Activated gamma-delta T cell (primary cell): ENCODE measurements around the gene FOXO6.

ENCODE experiments used
- DNase-seq: peaks from one replicate; lab custom pipeline; 2025; lab: John Stamatoyannopoulos, UW

Gene FOXO6

DNA sequence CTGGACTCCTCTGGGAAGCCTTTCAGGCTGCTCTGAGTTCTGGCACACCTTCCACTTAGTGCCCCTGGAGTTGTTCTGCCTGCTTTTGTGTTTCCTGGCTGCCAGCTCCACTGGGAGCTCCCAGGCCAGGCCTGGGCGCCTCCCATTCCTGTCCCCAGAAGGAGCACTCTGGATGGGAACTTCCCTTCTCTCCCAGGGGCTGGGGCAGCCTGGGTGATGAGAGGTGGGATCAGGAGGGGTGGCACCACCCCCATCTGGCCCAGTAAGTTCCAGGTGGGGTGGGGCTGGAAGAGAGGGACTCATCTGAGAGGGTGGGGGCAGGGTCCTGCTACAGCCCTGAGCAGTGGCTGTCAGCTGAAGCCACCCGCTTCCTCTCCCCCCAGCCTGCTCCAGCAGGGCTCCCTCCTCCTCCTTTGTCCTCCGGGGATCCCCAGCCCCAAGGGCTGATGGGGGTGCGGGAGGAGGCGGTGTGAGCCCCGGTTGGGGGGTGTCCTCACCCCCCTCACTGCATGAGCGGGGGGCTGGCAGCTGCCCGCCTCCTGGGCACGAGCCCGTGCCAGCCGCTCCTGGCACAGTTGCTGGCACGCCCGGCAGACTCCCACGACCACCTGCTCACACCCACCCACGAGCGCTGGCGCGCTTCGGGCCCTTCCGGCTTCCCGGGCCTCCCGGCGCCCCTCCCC lies 4.7 kb downstream of the FOXO6 start:
- no peak for DNase-seq

DNA sequence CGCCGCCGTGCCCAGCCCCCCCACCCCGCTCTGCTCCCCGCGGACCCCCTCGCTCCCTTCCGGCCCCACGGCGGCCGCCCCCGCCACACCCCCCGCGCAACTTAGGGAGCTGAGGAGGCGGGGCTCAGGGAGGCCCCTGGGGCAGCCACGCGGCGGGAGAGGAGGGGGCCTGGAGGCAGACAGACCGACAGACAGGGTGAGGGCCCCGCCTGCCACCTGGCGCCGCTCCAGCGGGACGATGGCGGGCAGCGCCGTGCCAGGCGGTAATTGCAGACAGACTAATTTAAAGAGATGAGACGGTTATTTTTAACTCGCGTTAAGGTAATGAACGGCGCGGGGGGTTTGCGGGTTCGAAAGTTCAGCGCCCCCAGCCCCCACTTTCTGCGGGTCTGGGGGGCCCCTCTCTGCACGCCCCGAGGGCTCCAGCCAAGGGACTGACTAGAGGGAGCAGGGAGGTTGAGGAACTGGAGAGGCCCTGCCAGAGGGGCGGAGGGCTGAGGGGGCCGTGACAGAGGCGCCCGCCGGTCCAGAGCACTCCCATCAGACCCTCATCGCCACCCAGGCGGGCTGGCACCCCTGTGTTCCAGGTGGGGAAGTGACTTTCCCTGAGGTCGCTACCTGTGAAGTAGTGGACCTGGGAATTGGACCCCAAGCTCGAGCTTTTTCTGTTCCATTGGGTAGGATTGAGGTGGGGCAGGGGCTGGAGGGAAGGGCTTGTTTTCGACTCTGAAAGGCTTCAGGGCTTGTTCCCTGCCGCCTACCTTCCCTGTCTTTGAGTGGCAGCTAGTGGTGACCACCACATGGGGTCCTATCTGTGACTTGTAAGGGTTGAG lies 5.4 kb downstream of the FOXO6 start:
- DNase-seq: peak; percentile 37

DNA sequence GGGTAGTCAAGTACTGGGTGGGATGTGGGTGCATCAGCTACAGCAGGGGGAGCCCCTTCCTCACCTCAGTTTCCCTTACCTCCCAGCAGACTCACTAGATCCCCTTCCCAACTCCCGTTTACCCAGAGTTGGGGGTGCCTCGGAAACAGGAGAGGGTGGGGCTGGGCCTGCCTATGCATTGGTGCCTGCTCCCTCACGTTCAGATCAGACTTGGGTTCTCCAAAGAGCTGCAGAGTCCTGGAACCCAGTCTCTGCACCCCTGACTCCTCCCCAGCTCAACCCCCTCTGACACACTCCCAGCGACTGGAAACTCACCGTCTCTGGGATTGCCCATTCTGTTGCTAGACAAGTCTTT lies 6.0 kb downstream of the FOXO6 start:
- DNase-seq: no peak

DNA sequence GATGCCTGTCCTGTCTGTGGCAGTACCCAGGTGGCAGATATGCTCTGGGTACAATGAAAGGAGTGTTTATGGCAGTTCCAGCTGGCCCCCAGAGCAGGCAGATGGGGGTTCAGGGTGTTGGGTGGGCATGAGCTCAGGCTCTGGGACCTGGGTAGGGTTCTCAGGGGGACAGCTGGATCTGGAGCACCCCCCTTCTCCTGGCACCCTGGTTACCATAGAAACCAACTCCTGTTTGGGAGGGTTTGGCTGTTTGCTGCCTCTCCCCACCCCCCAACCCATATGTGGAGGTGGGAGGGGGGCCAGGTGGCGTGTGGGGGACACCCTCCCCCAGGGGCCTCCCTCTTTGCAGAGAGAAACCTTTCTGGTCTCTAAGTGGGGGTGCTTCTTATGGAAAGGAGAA lies 7.1 kb downstream of the FOXO6 start:
- DNase-seq: no peak

DNA sequence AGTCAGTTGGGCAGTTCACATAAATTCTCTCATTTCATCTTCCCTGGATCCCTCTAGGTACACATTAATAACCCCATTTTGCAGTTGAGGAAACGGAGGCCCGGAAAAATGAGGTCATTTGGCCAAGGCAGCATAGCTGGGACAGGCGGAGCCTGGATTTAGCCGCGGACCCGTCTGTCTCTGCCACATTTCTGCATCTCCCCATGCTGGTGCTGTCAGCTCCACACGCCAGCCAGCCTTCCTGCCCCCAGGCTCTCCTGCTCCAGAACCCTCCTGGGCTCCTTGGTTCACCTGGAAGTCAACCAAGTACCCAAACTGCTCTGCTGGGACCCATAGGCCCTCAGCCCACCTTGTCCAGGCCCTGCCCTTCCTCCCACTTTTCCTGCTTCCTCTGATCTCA lies 7.6 kb downstream of the FOXO6 start:
- DNase-seq: no peak

DNA sequence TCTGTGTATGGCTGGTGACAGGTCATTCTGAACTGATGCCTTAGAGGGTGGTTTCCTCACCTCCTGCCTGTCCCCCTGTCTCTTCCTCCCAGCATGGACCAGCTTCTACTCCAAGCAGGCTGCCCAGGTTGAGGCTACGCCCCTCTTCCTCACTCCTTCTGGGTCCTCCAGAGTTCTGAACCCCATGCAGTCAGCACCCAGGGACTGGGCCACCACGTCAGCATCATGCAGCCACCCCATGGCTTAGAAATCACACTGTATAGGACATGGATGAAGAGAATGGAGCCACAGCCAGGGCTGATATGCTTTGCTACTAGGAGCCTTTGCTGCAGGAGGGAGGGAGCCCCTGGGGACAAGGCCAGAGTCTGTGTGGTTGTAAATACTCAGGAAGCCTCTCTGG lies 8.3 kb downstream of the FOXO6 start:
- no peak for DNase-seq

DNA sequence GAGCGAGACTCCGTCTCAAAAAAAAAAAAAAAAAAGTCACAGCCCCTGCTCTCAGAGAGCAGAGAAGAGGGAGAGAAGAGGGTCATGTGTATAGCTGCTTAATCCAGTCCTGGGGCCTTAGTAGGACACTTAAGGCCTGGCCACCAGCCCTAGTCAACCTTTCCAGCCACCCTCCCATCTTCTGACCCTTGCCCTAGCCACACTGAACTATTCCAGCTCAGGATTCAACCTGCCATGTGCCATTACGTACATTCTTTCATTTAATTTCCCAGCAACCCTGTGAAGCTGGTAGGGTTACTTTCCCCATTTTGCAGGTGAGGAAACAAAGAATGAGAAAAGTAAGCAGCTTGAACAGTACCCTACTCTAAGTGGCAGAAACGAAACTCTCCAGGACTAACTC lies 9.0 kb downstream of the FOXO6 start:
- no peak for DNase-seq

DNA sequence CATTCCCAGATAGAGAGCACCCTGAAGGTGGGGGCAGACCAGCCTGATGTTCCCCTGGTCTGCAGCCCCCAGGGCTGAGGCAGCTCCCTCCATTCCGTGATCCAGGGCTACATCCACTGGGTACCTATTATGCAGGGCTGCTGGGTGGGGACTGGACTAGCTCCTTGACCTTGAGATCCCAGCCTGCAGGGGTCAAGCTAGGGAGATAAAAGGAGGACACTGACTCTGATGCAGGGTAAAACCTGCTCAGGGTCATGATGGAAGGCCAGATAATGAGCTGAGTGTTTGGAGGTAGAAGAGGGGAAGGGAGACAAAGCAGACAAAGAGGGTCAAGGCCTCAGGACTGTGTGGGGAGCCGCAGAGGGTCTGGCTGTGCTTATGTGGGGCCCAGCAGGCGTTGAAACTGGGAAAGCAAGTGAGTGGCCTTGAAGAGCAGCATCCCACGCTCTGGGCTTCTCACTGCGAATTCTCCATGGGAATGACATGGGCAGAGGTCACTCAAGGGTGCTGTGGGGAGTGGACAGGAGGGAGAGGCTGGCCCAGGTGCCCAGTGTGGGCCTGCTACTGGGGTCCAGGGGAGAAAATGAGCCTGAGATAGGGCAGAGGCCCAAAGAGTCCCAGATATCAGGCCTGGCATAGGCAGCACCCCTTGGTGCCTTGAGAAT lies 9.7 kb downstream of the FOXO6 start:
- DNase-seq: no peak

DNA sequence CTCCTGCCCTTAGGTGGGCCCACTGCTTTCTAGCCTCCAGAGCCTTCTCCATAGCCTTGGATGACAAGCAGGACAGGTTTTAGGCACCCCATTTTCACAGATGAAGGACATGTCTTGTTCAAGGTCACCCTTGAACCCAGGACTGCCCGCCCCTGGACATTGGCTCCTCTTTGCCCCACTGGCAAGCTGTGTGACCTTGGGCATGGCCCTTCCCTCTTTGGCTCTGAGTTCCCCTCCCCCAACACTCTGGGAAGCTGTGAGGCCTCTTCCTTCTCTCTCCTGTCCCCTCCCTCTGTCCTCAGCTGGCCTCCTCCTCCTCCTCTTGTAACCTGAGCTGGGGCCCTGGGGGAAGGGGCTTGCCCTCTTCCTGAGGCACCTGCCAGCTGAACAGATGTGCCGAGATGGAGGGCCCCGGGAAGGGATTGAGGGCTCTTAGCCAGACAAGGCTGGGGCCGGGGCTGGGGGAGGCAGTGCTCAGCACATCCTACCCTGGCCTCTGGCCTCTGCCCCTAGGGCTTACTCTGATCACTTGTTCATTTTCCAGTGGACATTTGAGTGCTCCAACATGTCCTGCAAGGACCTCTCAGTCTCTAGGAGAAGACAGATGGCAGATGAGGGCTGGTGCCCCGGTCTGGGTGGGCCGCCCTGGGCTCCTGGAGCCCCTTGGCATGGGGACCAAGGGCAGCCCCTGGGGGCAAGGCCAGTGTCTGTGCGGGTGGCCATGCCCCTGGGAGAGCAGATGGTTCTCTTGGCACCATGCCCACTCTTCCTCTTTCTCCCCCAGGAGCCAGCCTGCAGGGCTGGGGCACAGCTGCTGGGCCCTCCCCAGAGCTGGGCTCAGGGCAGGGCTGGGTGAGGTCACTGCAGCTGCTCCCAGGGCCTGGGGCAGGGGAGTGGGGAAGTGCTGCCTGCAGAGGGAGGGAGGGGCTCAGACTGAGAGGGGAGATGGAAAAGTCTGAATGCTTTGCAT lies 10.7 kb downstream of the FOXO6 start:
- DNase-seq: no peak

DNA sequence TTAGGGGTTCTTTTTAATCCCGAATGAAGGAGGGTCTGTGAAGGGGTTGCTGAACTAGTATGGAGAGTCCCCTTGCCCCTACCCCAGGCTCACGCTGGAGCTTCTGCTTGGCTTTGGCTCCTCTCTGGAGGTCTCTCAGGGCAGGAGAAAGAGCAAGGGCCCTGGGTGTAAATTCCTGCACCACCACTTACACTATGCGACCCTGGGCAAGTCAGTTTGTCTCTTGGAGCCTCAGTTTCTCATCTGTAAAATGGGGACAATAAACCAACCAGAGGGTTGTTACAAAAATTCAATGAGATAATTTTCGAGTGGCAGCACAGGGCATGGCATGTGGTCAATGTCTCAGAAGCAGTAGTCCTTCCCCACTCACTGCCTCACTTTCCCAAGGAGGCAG lies 11.4 kb downstream of the FOXO6 start:
- DNase-seq: no peak

DNA sequence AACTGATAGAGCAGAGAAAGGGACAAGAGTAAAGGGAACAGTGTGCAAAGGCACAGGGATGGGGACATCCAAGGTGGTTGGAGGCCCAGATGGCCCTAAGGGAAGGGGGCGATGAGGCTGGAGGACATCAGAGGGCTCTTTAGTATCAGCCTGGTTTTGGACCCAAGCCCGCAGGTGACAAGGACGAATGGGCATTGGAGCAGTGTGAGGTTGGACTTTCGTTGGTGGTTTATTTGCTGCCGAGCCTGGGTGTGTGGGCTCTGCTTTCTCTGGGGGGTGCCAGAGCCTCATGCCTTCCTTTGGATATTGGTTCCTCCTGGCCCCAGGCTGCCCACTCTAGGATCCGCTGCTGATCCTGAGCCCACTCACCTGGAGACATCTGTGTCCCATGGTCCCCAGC lies 12.1 kb downstream of the FOXO6 start:
- DNase-seq: no peak

DNA sequence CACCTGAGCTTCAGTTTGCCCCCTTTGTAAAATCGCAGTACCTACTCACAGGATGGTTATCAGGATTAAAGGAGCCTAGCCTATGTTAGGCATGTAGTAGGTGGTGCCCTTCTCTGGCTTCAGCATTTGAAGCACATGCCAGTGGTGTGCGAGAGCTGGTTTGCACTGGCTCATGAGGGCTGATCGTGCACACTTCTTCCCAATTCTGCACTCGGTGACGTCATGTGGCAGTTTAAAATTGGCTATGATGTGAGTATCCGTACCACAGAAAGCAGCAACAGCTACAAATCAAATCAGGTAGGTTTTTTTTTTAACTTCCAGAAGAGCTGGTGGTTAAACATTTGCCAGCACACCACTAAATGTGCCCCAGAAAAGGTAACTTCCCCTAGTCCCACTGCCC lies 13.5 kb downstream of the FOXO6 start:
- DNase-seq: no peak

DNA sequence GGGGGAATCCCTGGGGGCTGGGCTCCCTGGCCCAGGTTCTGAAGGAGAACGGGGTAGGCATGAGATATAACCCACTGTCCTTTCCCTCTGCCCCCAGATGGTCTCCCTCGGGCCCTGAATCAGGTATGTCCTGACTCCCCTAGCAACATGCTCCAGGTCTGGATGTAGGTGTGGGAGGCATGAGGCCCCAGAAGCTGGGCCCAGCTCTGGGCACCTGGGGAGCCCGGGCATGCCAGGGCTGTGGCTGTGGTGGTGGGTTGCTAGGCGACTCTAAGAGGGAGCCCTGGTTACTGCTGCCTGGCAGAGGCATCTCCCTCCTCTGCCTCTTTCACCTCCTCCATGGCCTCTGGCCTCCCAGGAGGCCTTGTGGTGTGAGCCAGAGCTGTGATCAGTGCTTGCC lies 16.2 kb downstream of the FOXO6 start:
- DNase-seq: no peak

DNA sequence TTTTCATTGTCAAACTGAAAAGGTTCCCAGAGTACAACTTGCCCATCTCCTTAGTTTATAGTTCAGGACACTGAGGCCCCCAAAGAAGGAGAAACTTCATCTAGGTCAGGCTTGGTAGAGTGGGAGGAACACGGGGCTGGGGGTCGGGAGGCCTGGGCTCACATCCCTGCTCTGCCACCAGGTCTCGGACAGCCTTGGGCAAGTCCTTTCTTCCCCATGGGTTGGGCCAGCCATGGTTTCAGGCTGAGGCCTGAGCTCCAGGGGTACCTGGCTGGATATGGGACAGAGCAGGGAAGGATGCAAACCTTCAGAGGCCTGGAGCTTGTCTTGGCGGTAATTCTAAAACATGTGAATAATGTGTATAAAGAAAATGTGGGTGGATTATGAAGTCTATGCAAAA lies 17.0 kb downstream of the FOXO6 start:
- DNase-seq: no peak

DNA sequence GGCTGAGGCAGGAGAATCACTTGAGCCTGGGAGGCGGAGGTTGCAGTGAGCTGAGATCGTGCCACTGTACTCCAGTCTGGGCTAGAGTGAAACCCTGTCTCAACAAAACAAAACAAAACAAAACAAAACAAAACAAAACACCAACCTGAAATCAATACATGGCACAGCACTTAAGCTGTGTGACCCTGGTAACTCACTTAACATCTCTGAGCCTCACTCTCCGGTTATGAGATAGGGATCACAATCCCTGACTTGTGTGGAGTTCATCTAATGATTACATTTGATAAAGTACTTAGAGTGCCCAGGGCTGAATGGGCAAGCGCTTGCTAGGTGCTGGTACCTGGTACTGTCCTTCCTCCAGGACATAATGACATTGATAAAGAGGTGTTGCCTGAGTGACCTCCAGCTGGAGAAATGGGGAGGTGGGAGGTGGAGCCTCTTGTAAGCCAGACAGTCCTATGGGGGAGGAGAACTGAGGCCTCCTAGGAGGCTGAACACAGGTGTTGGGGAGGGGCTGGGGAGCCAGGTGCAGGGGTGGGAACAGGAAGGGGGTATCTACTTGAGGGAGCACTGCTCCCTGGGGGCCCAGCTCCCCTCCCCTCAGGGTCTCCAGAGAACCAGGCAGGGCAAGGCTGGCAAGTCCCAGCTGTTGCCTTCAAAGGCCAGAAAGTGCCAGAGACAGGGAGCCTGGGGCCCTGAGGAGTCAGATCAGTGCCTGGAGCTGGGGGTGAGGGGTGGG lies 17.9 kb downstream of the FOXO6 start:
- DNase-seq: no peak

DNA sequence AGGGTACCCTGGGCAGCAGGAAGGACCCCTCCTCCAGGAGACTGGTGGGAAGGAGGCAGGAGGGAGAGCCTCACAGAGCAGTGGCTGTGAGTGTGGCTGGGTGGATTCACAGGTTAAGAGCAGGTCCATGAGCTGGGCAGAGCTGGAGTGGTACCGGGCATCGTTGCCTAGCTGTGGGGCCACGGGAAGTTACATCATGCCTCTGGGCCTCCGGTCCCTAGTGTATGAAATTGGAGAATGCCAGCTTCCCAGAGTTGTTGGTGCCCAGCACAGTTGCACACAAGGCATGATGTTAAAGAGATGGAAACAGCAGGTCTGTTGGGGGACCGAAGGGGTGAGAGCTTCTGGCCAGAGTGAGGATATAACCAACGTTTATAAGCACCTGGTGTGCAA lies 18.5 kb downstream of the FOXO6 start:
- no peak for DNase-seq

DNA sequence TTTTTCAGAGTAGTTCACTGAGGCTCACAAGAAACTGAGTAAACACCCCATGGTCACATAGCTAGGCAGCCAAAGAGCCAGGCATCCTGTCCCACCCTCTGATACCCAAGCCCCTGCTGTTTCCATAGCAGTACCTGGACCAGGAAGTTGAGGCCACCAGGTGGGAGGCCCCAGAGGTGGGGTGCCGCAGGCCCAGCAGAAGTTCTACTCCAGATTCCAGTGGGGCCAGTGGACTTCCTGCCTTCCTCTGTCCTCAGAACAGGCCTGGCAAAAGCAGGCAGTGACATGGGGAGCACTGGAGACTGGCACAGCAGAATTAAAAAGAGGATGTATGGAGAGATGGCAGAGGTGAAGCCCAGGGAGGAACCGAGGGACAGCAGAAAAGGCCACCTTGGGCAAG lies 19.0 kb downstream of the FOXO6 start:
- no peak for DNase-seq

DNA sequence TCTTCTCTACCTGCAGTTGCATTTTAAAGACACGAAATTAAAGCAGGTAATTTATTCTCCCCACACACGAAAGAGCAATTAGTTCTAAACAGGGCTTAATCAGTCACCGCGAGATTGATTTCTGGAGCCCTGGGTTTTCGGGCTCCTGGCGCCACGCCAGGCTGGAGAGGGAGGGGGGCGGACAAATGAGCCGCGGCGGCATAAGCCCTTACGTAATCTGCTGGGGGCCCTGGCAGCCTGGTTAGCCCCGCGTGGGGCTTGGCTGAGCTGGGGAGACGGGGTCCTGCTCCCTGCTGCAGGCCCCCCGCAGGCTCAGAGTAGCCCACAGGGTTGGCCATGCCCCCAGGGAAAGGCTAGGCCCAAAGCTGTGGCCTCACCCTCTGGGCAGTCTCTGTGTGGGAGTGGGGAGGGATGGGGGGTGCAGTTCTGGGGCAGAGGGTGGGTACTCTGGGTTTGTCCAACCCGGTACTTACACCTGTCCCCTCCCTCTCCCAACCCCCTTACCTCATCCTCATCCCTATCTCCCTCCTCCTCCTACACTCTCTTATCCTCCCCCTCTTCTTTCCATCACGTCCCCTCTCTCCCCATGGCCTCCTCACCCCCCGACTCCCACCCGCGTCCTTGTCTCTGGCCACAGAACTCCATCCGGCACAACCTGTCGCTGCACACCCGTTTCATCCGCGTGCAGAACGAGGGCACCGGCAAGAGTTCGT lies 19.9 kb downstream of the FOXO6 start:
- DNase-seq: no peak

DNA sequence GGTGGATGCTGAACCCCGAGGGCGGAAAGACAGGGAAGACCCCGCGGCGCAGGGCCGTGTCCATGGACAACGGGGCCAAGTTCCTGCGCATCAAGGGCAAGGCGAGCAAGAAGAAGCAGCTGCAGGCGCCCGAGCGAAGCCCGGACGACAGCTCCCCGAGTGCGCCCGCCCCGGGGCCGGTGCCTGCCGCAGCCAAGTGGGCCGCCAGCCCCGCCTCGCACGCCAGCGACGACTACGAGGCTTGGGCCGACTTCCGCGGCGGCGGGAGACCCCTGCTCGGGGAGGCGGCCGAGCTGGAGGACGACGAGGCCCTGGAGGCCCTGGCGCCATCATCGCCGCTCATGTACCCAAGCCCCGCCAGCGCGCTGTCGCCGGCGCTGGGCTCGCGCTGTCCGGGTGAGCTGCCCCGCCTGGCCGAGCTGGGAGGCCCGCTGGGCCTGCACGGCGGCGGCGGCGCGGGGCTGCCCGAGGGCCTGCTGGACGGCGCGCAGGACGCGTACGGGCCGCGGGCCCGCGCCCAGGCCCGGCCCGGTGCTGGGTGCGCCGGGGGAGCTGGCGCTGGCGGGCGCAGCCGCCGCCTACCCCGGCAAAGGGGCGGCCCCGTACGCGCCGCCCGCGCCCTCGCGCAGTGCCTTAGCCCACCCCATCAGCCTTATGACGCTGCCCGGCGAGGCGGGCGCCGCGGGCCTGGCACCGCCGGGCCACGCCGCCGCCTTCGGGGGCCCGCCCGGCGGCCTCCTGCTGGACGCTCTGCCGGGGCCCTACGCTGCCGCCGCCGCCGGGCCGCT lies 20.7 kb downstream of the FOXO6 start:
- peak; percentile 33 for DNase-seq
